Measurements from ENCODE around the gene CCND3.

DNA sequence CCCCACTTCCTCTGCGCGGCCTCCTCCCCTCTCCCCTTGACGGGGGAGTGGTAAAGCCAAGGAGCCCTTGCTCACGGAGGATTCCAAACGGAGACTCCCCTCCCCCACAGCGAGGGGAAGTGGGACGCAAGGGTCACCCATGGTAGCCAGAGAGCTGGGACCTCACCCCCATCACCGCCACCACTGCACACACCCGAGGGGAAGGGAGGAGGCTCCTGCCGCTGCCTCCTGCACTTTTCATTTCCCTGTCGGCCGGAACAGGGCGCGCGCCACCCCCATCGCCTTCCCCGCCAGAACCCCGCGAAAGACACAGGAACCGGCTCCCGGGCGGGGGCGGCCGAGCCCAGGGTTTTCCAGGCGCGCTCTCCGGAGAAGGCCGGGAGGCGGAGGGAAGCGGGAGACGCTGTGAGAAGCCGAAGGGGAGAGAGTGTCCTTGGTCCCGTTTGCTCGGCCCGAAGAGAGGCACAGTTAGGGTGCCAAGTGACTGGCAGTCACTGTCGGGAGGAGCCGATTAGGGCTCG is 789 bp downstream of the CCND3 start:
- TF ChIP-seq, protein P1, sequence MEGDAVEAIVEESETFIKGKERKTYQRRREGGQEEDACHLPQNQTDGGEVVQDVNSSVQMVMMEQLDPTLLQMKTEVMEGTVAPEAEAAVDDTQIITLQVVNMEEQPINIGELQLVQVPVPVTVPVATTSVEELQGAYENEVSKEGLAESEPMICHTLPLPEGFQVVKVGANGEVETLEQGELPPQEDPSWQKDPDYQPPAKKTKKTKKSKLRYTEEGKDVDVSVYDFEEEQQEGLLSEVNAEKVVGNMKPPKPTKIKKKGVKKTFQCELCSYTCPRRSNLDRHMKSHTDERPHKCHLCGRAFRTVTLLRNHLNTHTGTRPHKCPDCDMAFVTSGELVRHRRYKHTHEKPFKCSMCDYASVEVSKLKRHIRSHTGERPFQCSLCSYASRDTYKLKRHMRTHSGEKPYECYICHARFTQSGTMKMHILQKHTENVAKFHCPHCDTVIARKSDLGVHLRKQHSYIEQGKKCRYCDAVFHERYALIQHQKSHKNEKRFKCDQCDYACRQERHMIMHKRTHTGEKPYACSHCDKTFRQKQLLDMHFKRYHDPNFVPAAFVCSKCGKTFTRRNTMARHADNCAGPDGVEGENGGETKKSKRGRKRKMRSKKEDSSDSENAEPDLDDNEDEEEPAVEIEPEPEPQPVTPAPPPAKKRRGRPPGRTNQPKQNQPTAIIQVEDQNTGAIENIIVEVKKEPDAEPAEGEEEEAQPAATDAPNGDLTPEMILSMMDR (conservative IDR thresholded peaks at IDR 0.05; ENCODE audit: low read length): no peak
- TF ChIP-seq EZH2phosphoT487 (IDR thresholded peaks at IDR 0.05; ENCODE audit: borderline replicate concordance, low read depth, low read length): no peak

All from OCI-LY7 (cell line).